Tibial nerve (tissue), 3 donors: ENCODE results near the gene TOR4A.

Experiments used
- POLR2A ChIP-seq, 2 donors: fragments of 450-650 bp; IDR thresholded peaks; one replicate each; pipeline ENCODE4 v1.6.1; 2017; ENCODE audit warnings: antibody characterized with exemption in 2 of 2, mild to moderate bottlenecking in 2 of 2, moderate library complexity in 2 of 2
- TF ChIP-seq, protein P1 (sequence below), 5 experiments: fragments of 200-600 bp in 3 of 5; fragments of 450-650 bp in 2 of 5; sonication (generic) in 3 of 5; IDR thresholded peaks; one replicate each; pipeline ENCODE4 v1.5.1; 2016 to 2019; ENCODE audit warnings: antibody characterized with exemption in 5 of 5, mild to moderate bottlenecking in 3 of 5, moderate library complexity in 2 of 5

DNA sequence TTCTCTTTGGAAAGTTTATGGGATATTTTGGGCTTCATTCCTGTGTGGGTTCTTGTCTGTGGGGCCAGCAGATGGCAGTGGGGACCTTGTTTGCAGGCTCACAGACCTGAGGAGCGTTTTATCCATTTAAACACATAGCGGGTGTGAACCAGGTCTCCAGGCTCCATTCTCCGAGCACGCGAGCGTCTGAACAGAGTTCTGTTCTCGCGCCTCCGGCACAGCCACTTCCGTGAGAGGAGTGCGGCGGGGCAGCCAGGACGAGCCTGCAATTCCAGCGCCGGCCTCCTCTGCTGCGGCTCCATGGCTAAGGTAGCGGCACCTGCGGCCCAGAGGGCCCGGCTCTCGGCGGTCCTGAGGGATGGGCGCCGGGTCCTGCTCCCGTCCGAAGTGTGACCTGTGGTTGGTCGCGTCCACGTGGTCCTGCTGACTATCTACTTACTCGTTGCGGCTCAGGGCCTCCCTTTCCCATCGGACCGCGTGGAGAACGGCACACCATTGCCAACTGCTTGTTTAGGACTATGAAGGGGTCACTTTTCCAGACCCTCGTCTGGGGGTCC, 17.2 kb downstream of the TOR4A start:
- TF ChIP-seq, protein P1, sequence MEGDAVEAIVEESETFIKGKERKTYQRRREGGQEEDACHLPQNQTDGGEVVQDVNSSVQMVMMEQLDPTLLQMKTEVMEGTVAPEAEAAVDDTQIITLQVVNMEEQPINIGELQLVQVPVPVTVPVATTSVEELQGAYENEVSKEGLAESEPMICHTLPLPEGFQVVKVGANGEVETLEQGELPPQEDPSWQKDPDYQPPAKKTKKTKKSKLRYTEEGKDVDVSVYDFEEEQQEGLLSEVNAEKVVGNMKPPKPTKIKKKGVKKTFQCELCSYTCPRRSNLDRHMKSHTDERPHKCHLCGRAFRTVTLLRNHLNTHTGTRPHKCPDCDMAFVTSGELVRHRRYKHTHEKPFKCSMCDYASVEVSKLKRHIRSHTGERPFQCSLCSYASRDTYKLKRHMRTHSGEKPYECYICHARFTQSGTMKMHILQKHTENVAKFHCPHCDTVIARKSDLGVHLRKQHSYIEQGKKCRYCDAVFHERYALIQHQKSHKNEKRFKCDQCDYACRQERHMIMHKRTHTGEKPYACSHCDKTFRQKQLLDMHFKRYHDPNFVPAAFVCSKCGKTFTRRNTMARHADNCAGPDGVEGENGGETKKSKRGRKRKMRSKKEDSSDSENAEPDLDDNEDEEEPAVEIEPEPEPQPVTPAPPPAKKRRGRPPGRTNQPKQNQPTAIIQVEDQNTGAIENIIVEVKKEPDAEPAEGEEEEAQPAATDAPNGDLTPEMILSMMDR (IDR thresholded peaks at IDR 0.05), result no peak
- TF ChIP-seq POLR2A (IDR thresholded peaks at IDR 0.05), result no peak
